OCI-LY7 (cell line): ENCODE data around the gene MRPS11. TPM values are rescaled to one million over a fixed set of nuclear protein-coding genes. Genes with fewer than 3 reads are reported as not detected.

Experiments used
- BruUV-seq: library from RNA; stranded (reverse); fragments of 400-500 nt; replicated peaks from 2 replicates; lab custom pipeline; 2021; lab: Mats Ljungman, UMichigan
- CTCF ChIA-PET: fragments of 300-600 bp; sonication (Branson Sonifier 250); formaldehyde crosslinking; loops from one replicate; lab custom pipeline; 2022; ENCODE audit warnings: antibody characterized with exemption; ENCODE audit not compliant: unreplicated experiment; lab: Charles Lee
- POLR2A ChIA-PET: fragments of 300-600 bp; sonication (Branson Sonifier 250); formaldehyde crosslinking; loops from one replicate; lab custom pipeline; 2022; ENCODE audit warnings: antibody characterized with exemption; lab: Charles Lee
- DNase-seq: peaks from one replicate; pipeline ENCODE4 v3.0.0-alpha.2; 2015; ENCODE audit warnings: low spot score
- H2AFZ ChIP-seq: fragments of 200-600 bp; sonication (generic), shearing (Covaris generic); 2 replicates; pipeline ENCODE4 v1.6.1; 2014; ENCODE audit warnings: mild to moderate bottlenecking, antibody characterized with exemption, low read length, moderate library complexity
- H3K27ac ChIP-seq: fragments of 200-600 bp; sonication (generic); 2 replicates; pipeline ENCODE4 v1.5.1; 2014; ENCODE audit warnings: mixed run types, low read depth, mild to moderate bottlenecking, moderate library complexity, low read length, inconsistent platforms; ENCODE audit not compliant: poor library complexity, severe bottlenecking
- H3K36me3 ChIP-seq: fragments of 200-600 bp; sonication (generic); 2 replicates; pipeline ENCODE4 v1.6.1; 2014; ENCODE audit warnings: mild to moderate bottlenecking, antibody characterized with exemption, low read length, moderate library complexity, mixed read lengths; ENCODE audit not compliant: insufficient read depth
- H3K4me1 ChIP-seq: fragments of 200-600 bp; sonication (generic); 2 replicates; pipeline ENCODE4 v1.5.1; 2014; ENCODE audit warnings: mild to moderate bottlenecking, low read length; ENCODE audit not compliant: insufficient read depth, poor library complexity, severe bottlenecking
- H3K4me2 ChIP-seq: fragments of 200-600 bp; sonication (generic); 2 replicates; pipeline ENCODE4 v1.6.1; 2014; ENCODE audit warnings: mild to moderate bottlenecking, low read length
- H3K4me3 ChIP-seq: fragments of 200-600 bp; sonication (generic); 2 replicates; pipeline ENCODE4 v1.5.1; 2014; ENCODE audit warnings: mild to moderate bottlenecking, low read depth, low read length; ENCODE audit not compliant: poor library complexity, severe bottlenecking
- H3K79me2 ChIP-seq: fragments of 200-600 bp; sonication (generic); 2 replicates; pipeline ENCODE4 v1.6.1; 2016; ENCODE audit warnings: low read depth, mild to moderate bottlenecking, low read length, moderate library complexity, mixed read lengths; ENCODE audit not compliant: insufficient read depth
- H3K9me2 ChIP-seq: fragments of 200-600 bp; sonication (generic); 2 replicates; pipeline ENCODE4 v1.6.1; 2016; ENCODE audit warnings: mild to moderate bottlenecking, low read length, mixed read lengths; ENCODE audit not compliant: insufficient read depth
- H3K9me3 ChIP-seq: fragments of 200-600 bp; sonication (generic); 2 replicates; pipeline ENCODE4 v1.6.1; 2014; ENCODE audit warnings: mild to moderate bottlenecking, mixed run types, low read length, mixed read lengths
- H4K20me1 ChIP-seq: fragments of 200-600 bp; sonication (generic); 2 replicates; pipeline ENCODE4 v1.6.1; 2014; ENCODE audit warnings: mild to moderate bottlenecking, antibody characterized with exemption, low read length, moderate library complexity, mixed read lengths; ENCODE audit not compliant: insufficient read depth
- CTCF ChIP-seq: fragments of 200-600 bp; sonication (generic); conservative IDR thresholded peaks from 2 replicates; pipeline ENCODE4 v1.5.1; 2014; ENCODE audit warnings: mild to moderate bottlenecking, antibody characterized with exemption, low read length, moderate library complexity, mixed read lengths
- EZH2phosphoT487 ChIP-seq: fragments of 200-600 bp; sonication (generic); IDR thresholded peaks from 2 replicates; pipeline ENCODE4 v1.6.1; 2018; ENCODE audit warnings: low read depth, borderline replicate concordance, mild to moderate bottlenecking, mixed run types, antibody characterized with exemption, low read length, moderate library complexity, mixed read lengths
- intact Hi-C: fragments of 100-400 bp; cut with micrococcal nuclease; formaldehyde crosslinking; loops from one replicate; pipeline ENCODE4 v1.10.0; 2022; ENCODE audit not compliant: unreplicated experiment
- total RNA-seq, 2 experiments: library from RNA; depleted of rRNA in 1 of 2; stranded (reverse); fragments of >200 nt in 1 of 2; shearing (Covaris generic) in 1 of 2; gene quantifications; 2 replicates each; pipeline ENCODE4 v1.2.3, GENCODE V29; 2014 to 2022

MRPS11 gene
- total RNA-seq, 2 experiments from 2014 or later: 61.6 to 84.0 TPM

- Histone ChIP-seq H3K4me2 (no peak overlapping the region), H2AFZ (no peak overlapping the region), H3K9me2 (no peaks in the 10 kb centered on the region), H3K79me2 (no peaks in the 10 kb centered on the region), H3K4me1 (peaks cover 5% of the 10 kb centered on the region), H3K36me3 (peaks cover 38% of the 10 kb centered on the region), H4K20me1 (no peaks in the 10 kb centered on the region), H3K9me3 (no peaks in the 10 kb centered on the region), H3K27ac (no peak overlapping the region), H3K4me3 (no peak overlapping the region)
- intact Hi-C loops: no loop called here
- BruUV-seq: no TSS peak
- peak; percentile 83 for DNase-seq
- ChIA-PET CTCF (interaction anchor here (2.2 kb wide), 1 partner anchor 12 kb away, joined by 5 read pairs; the partner anchor contains the start of genes MRPL46 and MRPS11), POLR2A (interaction anchor here (0.8 to 1.1 kb wide), 2 partner anchors 106 to 331 kb away, joined by 3 read pairs; no protein-coding TSS in a partner anchor)
- TF ChIP-seq EZH2phosphoT487: no peak
- peak; percentile 86 for TF ChIP-seq CTCF
These were observed 12.4 kb upstream of the MRPS11 start for GRCh38 chr15:88454867-88455810.

- no peaks in the 10 kb centered on the region for H3K9me2 ChIP-seq
- H2AFZ ChIP-seq: no peak overlapping the region
- DNase-seq: no peak
- H4K20me1 ChIP-seq: no peaks in the 10 kb centered on the region
- peaks cover 4% of the 10 kb centered on the region for H3K4me1 ChIP-seq
- H3K79me2 ChIP-seq: no peaks in the 10 kb centered on the region
- intact Hi-C loops: no loop called here
- no peaks in the 10 kb centered on the region for H3K9me3 ChIP-seq
- no peak overlapping the region for H3K4me2 ChIP-seq
- CTCF ChIA-PET: no interaction called here
- BruUV-seq: no TSS peak
- H3K4me3 ChIP-seq: no peak overlapping the region
- TF ChIP-seq CTCF (no peak), EZH2phosphoT487 (no peak)
- H3K36me3 ChIP-seq: peaks cover 54% of the 10 kb centered on the region
- H3K27ac ChIP-seq: no peak overlapping the region
- POLR2A ChIA-PET: interaction anchor here (0.6 to 1.2 kb wide), 2 partner anchors 55 to 210 kb away, joined by 3 to 5 read pairs; no protein-coding TSS in a partner anchor
These were observed 10.8 kb upstream of the MRPS11 start for GRCh38 chr15:88456733-88457132.
